ENCODE measurements around the gene TM9SF3.

DNA sequence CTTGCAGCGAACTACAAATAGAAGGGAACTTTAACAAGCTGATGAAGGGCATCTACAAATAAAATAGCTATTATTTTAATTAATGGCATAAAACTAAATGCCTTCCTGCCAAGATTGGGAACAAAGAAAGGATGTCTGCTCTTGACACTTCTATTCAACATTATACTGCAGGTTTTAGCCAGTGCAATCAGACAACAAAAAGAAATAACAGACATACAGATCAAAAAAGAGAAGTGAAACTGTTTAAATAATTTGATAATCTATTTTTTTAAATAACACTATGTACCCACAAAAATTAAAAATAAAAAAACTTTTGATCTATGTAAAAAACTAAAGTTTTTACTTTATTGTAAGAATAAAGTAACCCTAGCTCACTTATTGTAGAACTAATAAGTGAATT, 50.7 kb downstream of the TM9SF3 start:
- TF ChIP-seq, protein P1, sequence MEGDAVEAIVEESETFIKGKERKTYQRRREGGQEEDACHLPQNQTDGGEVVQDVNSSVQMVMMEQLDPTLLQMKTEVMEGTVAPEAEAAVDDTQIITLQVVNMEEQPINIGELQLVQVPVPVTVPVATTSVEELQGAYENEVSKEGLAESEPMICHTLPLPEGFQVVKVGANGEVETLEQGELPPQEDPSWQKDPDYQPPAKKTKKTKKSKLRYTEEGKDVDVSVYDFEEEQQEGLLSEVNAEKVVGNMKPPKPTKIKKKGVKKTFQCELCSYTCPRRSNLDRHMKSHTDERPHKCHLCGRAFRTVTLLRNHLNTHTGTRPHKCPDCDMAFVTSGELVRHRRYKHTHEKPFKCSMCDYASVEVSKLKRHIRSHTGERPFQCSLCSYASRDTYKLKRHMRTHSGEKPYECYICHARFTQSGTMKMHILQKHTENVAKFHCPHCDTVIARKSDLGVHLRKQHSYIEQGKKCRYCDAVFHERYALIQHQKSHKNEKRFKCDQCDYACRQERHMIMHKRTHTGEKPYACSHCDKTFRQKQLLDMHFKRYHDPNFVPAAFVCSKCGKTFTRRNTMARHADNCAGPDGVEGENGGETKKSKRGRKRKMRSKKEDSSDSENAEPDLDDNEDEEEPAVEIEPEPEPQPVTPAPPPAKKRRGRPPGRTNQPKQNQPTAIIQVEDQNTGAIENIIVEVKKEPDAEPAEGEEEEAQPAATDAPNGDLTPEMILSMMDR (IDR thresholded peaks at IDR 0.05) = no peak
- no peak for TF ChIP-seq POLR2A (IDR thresholded peaks at IDR 0.05)

Data from body of pancreas (tissue), 4 donors.